PC-9 (cell line): ENCODE data around the gene ATF1. TPM values are rescaled to one million over a fixed set of nuclear protein-coding genes. Genes with fewer than 3 reads are reported as not detected.

Experiments
- BruUV-seq: library from RNA; stranded (reverse); fragments of 400-500 nt; replicated peaks from 2 replicates; lab custom pipeline; 2021; lab: Mats Ljungman, UMichigan
- CTCF ChIA-PET: fragments of 300-600 bp; sonication (Branson Sonifier 250); formaldehyde crosslinking; loops from one replicate; lab custom pipeline; 2022; ENCODE audit warnings: antibody characterized with exemption; lab: Charles Lee
- POLR2A ChIA-PET: fragments of 300-600 bp; sonication (Branson Sonifier 250); formaldehyde crosslinking; loops from one replicate; lab custom pipeline; 2022; ENCODE audit warnings: antibody characterized with exemption; ENCODE audit not compliant: unreplicated experiment; lab: Charles Lee
- DNase-seq, 2 experiments: peaks; one replicate each; pipeline versions ENCODE4 v3.0.0 to v3.0.0-alpha.2; 2015 to 2022; ENCODE audit warnings: mixed read lengths in 1 of 2
- H2AFZ ChIP-seq: fragments of 200-600 bp; sonication (generic); 2 replicates; pipeline ENCODE4 v1.8.1; 2017; ENCODE audit warnings: antibody characterized with exemption
- H3F3A ChIP-seq: fragments of 200-600 bp; sonication (generic); 2 replicates; pipeline ENCODE4 v1.8.1; 2017; ENCODE audit warnings: antibody characterized with exemption, mild to moderate bottlenecking, low read depth; ENCODE audit not compliant: insufficient read depth
- H3K27ac ChIP-seq: fragments of 200-600 bp; sonication (generic); 2 replicates; pipeline ENCODE4 v1.6.1; 2016; ENCODE audit warnings: mixed run types
- H3K27me3 ChIP-seq: fragments of 200-600 bp; sonication (generic); 2 replicates; pipeline ENCODE4 v1.6.1; 2016; ENCODE audit warnings: low read depth, mixed run types; ENCODE audit not compliant: insufficient read depth
- H3K36me3 ChIP-seq: fragments of 200-600 bp; sonication (generic); 2 replicates; pipeline ENCODE4 v1.6.1; 2016; ENCODE audit warnings: low read depth, mixed run types
- H3K4me1 ChIP-seq: fragments of 200-600 bp; sonication (generic); replicated peaks from 2 replicates; pipeline ENCODE4 v1.6.1; 2016; ENCODE audit warnings: mixed run types; ENCODE audit not compliant: insufficient read depth
- H3K4me2 ChIP-seq: fragments of 200-600 bp; sonication (generic); 2 replicates; pipeline ENCODE4 v1.6.1; 2017; ENCODE audit warnings: mixed run types
- H3K4me3 ChIP-seq: fragments of 200-600 bp; sonication (generic); 2 replicates; pipeline ENCODE4 v1.6.1; 2016; ENCODE audit warnings: mixed run types
- H3K79me2 ChIP-seq: fragments of 200-600 bp; sonication (generic); 2 replicates; pipeline ENCODE4 v1.6.1; 2017; ENCODE audit warnings: low read depth, mixed run types
- H3K9me2 ChIP-seq: fragments of 200-600 bp; sonication (generic); 2 replicates; pipeline ENCODE4 v1.8.1; 2017; ENCODE audit warnings: mild to moderate bottlenecking; ENCODE audit not compliant: insufficient read depth
- H3K9me3 ChIP-seq: fragments of 200-600 bp; sonication (generic); 2 replicates; pipeline ENCODE4 v1.8.1; 2016; ENCODE audit warnings: low read depth; ENCODE audit not compliant: insufficient read depth
- H4K20me1 ChIP-seq: fragments of 200-600 bp; sonication (generic); 2 replicates; pipeline ENCODE4 v1.8.1; 2017; ENCODE audit not compliant: insufficient read depth
- CTCF ChIP-seq: fragments of 200-600 bp; sonication (generic); conservative IDR thresholded peaks from 2 replicates; pipeline ENCODE4 v1.6.1; 2017; ENCODE audit warnings: mixed run types, antibody characterized with exemption, mild to moderate bottlenecking, moderate library complexity
- EZH2 ChIP-seq: fragments of 200-600 bp; sonication (generic); IDR thresholded peaks from 2 replicates; pipeline ENCODE4 v1.8.0; 2017; ENCODE audit warnings: antibody characterized with exemption, low read depth
- intact Hi-C: fragments of 100-400 bp; cut with micrococcal nuclease; formaldehyde crosslinking; loops from one replicate; pipeline ENCODE4 v1.10.0; 2022; ENCODE audit not compliant: unreplicated experiment
- total RNA-seq: library from RNA; stranded (reverse); gene quantifications from 2 replicates; pipeline ENCODE4 v1.2.3, GENCODE V29; 2021

Gene ATF1
- total RNA-seq, 1 experiment from 2014 or later: 37.9 TPM

GRCh38 chr12:50751948-50752721 is 11.8 kb upstream of the ATF1 start:
- H3K9me2 ChIP-seq: no peaks in the 10 kb centered on the region
- ChIA-PET CTCF (no interaction called here), POLR2A (no interaction called here)
- TF ChIP-seq EZH2 (no peak), CTCF (no peak)
- H3K79me2 ChIP-seq: no peaks in the 10 kb centered on the region
- no peaks in the 10 kb centered on the region for H3K4me1 ChIP-seq
- intact Hi-C loops: no loop called here
- 0 out of 2 replicates have a peak, but pooled peaks cover 3% of the 10 kb centered on the region for H3K36me3 ChIP-seq
- H2AFZ ChIP-seq: no peak overlapping the region
- no peaks in the 10 kb centered on the region for H3K9me3 ChIP-seq
- no peak overlapping the region for H3K4me2 ChIP-seq
- no peak overlapping the region for H3K4me3 ChIP-seq
- H3K27me3 ChIP-seq: no peaks in the 10 kb centered on the region
- H4K20me1 ChIP-seq: no peaks in the 10 kb centered on the region; the same call in 1 of the 2 replicates
- H3F3A ChIP-seq: peaks cover 7% of the 10 kb centered on the region; the same call in 1 of the 2 replicates
- no peak overlapping the region for H3K27ac ChIP-seq
- BruUV-seq: no TSS peak
- no peak for DNase-seq

- DNase-seq: no peak
- ChIA-PET POLR2A (no interaction called here), CTCF (no interaction called here)
- intact Hi-C loops: no loop called here
- H3K4me3 ChIP-seq: no peak overlapping the region
- no peaks in the 10 kb centered on the region for H3K36me3 ChIP-seq
- H3K4me1 ChIP-seq: no peaks in the 10 kb centered on the region
- no peaks in the 10 kb centered on the region for H3K9me3 ChIP-seq
- peaks cover 7% of the 10 kb centered on the region; the same call in 1 of the 2 replicates for H3F3A ChIP-seq
- BruUV-seq: no TSS peak
- no peaks in the 10 kb centered on the region for H3K27me3 ChIP-seq
- TF ChIP-seq EZH2 (no peak), CTCF (no peak)
- H4K20me1 ChIP-seq: no peaks in the 10 kb centered on the region; the same call in 1 of the 2 replicates
- no peak overlapping the region for H3K27ac ChIP-seq
- H3K4me2 ChIP-seq: no peak overlapping the region
- H2AFZ ChIP-seq: no peak overlapping the region
- H3K9me2 ChIP-seq: no peaks in the 10 kb centered on the region
- H3K79me2 ChIP-seq: no peaks in the 10 kb centered on the region
These were observed 10.6 kb upstream of the ATF1 start for GRCh38 chr12:50753232-50753769.

GRCh38 chr12:50764286-50765094 is 589 bp downstream of the ATF1 start:
- Histone ChIP-seq H3K4me1 (peaks cover 31% of the 10 kb centered on the region), H3K36me3 (no peaks in the 10 kb centered on the region), H3K4me3 (peak overlapping the region; percentile 88), H3K79me2 (peaks cover 69% of the 10 kb centered on the region), H3K27me3 (no peaks in the 10 kb centered on the region), H3K4me2 (peak overlapping the region; percentile 91), H3F3A (peaks cover 17% of the 10 kb centered on the region; the same call in 1 of the 2 replicates), H3K27ac (peak overlapping the region; percentile 92), H3K9me3 (no peaks in the 10 kb centered on the region), H2AFZ (peak overlapping the region; percentile 88), H4K20me1 (peaks cover 10% of the 10 kb centered on the region), H3K9me2 (no peaks in the 10 kb centered on the region)
- intact Hi-C loops: loop anchor here (2.0 to 10.0 kb wide), 6 partner anchors 22 to 580 kb away; partner anchors contain the start of gene CELA1
- DNase-seq: no peak
- CTCF ChIA-PET: interaction anchor here (0.6 to 2.4 kb wide), 9 partner anchors 21 to 1723 kb away, joined by 3 to 12 read pairs (median 5); no protein-coding TSS in a partner anchor
- TF ChIP-seq CTCF (no peak), EZH2 (no peak)
- BruUV-seq: no TSS peak
- POLR2A ChIA-PET: interaction anchor here (0.7 to 1.4 kb wide), 4 partner anchors 22 to 318 kb away, joined by 3 to 8 read pairs (median 6); no protein-coding TSS in a partner anchor
